Measurements from ENCODE around the gene SUGP1. TPM values are rescaled to one million over a fixed set of nuclear protein-coding genes. Genes with fewer than 3 reads are reported as not detected.

SUGP1 gene
- total RNA-seq, 1 experiment from 2014 or later: 81.3 TPM

DNA sequence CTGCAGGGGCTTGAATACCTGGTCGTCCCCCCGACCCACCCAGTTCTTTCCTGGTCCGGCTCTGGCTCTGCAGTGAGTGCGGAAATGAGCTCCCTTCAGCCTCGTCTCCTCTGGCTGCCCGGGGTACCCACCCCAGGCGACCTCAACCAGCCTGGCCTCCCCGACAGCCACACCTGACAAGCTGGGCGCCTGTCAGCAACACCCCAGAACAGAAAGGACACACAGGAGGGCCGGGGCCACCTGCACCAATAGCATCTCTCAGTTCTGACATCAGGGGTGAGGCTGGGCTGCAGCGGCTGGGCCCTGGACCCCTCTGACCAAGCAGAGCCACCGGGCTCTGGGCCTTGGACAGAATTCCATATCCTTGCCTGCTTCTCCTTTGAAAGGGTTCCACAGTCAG is 19.7 kb downstream of the SUGP1 start:
- no peak overlapping the region for H3K4me3 Mint-ChIP-seq
- H3K9me3 Mint-ChIP-seq: no peaks in the 10 kb centered on the region
- DNase-seq (ENCODE audit: low spot score) (no peak), ATAC-seq (no peak)
- ChIA-PET CTCF (no interaction called here), POLR2A (no interaction called here)
- TF ChIP-seq, protein P1, sequence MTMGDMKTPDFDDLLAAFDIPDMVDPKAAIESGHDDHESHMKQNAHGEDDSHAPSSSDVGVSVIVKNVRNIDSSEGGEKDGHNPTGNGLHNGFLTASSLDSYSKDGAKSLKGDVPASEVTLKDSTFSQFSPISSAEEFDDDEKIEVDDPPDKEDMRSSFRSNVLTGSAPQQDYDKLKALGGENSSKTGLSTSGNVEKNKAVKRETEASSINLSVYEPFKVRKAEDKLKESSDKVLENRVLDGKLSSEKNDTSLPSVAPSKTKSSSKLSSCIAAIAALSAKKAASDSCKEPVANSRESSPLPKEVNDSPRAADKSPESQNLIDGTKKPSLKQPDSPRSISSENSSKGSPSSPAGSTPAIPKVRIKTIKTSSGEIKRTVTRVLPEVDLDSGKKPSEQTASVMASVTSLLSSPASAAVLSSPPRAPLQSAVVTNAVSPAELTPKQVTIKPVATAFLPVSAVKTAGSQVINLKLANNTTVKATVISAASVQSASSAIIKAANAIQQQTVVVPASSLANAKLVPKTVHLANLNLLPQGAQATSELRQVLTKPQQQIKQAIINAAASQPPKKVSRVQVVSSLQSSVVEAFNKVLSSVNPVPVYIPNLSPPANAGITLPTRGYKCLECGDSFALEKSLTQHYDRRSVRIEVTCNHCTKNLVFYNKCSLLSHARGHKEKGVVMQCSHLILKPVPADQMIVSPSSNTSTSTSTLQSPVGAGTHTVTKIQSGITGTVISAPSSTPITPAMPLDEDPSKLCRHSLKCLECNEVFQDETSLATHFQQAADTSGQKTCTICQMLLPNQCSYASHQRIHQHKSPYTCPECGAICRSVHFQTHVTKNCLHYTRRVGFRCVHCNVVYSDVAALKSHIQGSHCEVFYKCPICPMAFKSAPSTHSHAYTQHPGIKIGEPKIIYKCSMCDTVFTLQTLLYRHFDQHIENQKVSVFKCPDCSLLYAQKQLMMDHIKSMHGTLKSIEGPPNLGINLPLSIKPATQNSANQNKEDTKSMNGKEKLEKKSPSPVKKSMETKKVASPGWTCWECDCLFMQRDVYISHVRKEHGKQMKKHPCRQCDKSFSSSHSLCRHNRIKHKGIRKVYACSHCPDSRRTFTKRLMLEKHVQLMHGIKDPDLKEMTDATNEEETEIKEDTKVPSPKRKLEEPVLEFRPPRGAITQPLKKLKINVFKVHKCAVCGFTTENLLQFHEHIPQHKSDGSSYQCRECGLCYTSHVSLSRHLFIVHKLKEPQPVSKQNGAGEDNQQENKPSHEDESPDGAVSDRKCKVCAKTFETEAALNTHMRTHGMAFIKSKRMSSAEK (CRISPR knock-in tag; IDR thresholded peaks at IDR 0.05; ENCODE audit: borderline replicate concordance): no peak
- TF ChIP-seq, protein P2, sequence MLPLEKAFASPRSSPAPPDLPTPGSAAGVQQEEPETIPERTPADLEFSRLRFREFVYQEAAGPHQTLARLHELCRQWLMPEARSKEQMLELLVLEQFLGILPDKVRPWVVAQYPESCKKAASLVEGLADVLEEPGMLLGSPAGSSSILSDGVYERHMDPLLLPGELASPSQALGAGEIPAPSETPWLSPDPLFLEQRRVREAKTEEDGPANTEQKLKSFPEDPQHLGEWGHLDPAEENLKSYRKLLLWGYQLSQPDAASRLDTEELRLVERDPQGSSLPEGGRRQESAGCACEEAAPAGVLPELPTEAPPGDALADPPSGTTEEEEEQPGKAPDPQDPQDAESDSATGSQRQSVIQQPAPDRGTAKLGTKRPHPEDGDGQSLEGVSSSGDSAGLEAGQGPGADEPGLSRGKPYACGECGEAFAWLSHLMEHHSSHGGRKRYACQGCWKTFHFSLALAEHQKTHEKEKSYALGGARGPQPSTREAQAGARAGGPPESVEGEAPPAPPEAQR (CRISPR knock-in tag; IDR thresholded peaks at IDR 0.05): no peak
- TF ChIP-seq, protein P3, sequence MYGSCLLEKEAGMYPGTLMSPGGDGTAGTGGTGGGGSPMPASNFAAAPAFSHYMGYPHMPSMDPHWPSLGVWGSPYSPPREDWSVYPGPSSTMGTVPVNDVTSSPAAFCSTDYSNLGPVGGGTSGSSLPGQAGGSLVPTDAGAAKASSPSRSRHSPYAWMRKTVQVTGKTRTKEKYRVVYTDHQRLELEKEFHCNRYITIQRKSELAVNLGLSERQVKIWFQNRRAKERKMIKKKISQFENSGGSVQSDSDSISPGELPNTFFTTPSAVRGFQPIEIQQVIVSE (CRISPR knock-in tag; IDR thresholded peaks at IDR 0.05; ENCODE audit: borderline replicate concordance): no peak
- TF ChIP-seq, protein P4, sequence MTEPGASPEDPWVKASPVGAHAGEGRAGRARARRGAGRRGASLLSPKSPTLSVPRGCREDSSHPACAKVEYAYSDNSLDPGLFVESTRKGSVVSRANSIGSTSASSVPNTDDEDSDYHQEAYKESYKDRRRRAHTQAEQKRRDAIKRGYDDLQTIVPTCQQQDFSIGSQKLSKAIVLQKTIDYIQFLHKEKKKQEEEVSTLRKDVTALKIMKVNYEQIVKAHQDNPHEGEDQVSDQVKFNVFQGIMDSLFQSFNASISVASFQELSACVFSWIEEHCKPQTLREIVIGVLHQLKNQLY (CRISPR knock-in tag; IDR thresholded peaks at IDR 0.05): no peak
- TF ChIP-seq ZNF219 (CRISPR knock-in tag; IDR thresholded peaks at IDR 0.05; ENCODE audit: borderline replicate concordance): no peak
- TF ChIP-seq NR2C2 (CRISPR knock-in tag; IDR thresholded peaks at IDR 0.05): no peak
- TF ChIP-seq, protein P5, sequence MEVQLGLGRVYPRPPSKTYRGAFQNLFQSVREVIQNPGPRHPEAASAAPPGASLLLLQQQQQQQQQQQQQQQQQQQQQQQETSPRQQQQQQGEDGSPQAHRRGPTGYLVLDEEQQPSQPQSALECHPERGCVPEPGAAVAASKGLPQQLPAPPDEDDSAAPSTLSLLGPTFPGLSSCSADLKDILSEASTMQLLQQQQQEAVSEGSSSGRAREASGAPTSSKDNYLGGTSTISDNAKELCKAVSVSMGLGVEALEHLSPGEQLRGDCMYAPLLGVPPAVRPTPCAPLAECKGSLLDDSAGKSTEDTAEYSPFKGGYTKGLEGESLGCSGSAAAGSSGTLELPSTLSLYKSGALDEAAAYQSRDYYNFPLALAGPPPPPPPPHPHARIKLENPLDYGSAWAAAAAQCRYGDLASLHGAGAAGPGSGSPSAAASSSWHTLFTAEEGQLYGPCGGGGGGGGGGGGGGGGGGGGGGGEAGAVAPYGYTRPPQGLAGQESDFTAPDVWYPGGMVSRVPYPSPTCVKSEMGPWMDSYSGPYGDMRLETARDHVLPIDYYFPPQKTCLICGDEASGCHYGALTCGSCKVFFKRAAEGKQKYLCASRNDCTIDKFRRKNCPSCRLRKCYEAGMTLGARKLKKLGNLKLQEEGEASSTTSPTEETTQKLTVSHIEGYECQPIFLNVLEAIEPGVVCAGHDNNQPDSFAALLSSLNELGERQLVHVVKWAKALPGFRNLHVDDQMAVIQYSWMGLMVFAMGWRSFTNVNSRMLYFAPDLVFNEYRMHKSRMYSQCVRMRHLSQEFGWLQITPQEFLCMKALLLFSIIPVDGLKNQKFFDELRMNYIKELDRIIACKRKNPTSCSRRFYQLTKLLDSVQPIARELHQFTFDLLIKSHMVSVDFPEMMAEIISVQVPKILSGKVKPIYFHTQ (CRISPR knock-in tag; IDR thresholded peaks at IDR 0.05): no peak
- no peak for TF ChIP-seq SMAD3 (CRISPR knock-in tag; IDR thresholded peaks at IDR 0.05; ENCODE audit: borderline replicate concordance)
- no peak for TF ChIP-seq RORB (CRISPR knock-in tag; IDR thresholded peaks at IDR 0.05)
- no peak for TF ChIP-seq JUN (CRISPR knock-in tag; IDR thresholded peaks at IDR 0.05)
- no peak for TF ChIP-seq FOXK1 (CRISPR knock-in tag; IDR thresholded peaks at IDR 0.05)
- TF ChIP-seq MYBL2 (CRISPR knock-in tag; IDR thresholded peaks at IDR 0.05): no peak
- no peak for TF ChIP-seq GABPB1 (CRISPR knock-in tag; IDR thresholded peaks at IDR 0.05)
- TF ChIP-seq NFATC4 (CRISPR knock-in tag; IDR thresholded peaks at IDR 0.05): no peak
- no peak for TF ChIP-seq NFYB (CRISPR knock-in tag; conservative IDR thresholded peaks at IDR 0.05; ENCODE audit: low read depth)
- TF ChIP-seq, protein P6, sequence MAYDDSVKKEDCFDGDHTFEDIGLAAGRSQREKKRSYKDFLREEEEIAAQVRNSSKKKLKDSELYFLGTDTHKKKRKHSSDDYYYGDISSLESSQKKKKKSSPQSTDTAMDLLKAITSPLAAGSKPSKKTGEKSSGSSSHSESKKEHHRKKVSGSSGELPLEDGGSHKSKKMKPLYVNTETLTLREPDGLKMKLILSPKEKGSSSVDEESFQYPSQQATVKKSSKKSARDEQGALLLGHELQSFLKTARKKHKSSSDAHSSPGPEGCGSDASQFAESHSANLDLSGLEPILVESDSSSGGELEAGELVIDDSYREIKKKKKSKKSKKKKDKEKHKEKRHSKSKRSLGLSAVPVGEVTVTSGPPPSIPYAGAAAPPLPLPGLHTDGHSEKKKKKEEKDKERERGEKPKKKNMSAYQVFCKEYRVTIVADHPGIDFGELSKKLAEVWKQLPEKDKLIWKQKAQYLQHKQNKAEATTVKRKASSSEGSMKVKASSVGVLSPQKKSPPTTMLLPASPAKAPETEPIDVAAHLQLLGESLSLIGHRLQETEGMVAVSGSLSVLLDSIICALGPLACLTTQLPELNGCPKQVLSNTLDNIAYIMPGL (CRISPR knock-in tag; IDR thresholded peaks at IDR 0.05): no peak
- H3K27me3 Mint-ChIP-seq (ENCODE audit: low read depth): no peaks in the 10 kb centered on the region
- H3K36me3 Mint-ChIP-seq: peaks cover 21% of the 10 kb centered on the region
- H3K27ac Mint-ChIP-seq: no peak overlapping the region
- no peaks in the 10 kb centered on the region for H3K4me1 Mint-ChIP-seq
